Measurements from ENCODE around the gene SSTR3.
"Not testable (repeated sequence)": the region's sequence is repeated elsewhere in the genome, so short reads cannot be mapped to it uniquely, and the experiment has no call there.

DNA sequence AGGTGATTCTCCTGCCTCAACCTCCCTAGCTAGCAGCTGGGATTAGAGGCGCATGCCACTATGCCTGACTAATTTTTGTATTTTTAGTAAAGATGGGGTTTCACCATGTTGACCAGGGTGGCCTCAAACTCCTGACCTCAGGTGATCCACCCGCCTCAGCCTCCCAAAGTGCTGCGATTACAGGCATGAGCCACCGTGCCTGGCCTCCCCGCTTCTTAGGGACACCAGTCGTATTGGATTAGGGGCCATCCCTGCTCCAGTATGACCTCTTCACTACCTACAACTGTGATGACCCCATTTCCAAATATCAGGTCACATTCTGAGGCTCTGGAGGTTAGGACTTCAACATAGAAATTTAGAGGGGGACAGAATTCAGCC is 10.8 kb downstream of the SSTR3 start:
- TF ChIP-seq CTCF, POLR2A (IDR thresholded peaks at IDR 0.05): not testable (repeated sequence)
